HG02759 (cell line): ENCODE data around the gene FRYL.

Experiments used
- ATAC-seq: cut with Tn5 transposase; IDR thresholded peaks from one replicate; pipeline ENCODE4 v1.9.1; 2021; ENCODE audit warnings: mild to moderate bottlenecking, moderate library complexity; ENCODE audit not compliant: unreplicated experiment

Gene FRYL

GRCh38 chr4:48634688-48635308 is 145.3 kb downstream of the FRYL start:
- ATAC-seq: peak; percentile 28

- no peak for ATAC-seq
These were observed 146.4 kb downstream of the FRYL start for GRCh38 chr4:48633657-48634056.

DNA sequence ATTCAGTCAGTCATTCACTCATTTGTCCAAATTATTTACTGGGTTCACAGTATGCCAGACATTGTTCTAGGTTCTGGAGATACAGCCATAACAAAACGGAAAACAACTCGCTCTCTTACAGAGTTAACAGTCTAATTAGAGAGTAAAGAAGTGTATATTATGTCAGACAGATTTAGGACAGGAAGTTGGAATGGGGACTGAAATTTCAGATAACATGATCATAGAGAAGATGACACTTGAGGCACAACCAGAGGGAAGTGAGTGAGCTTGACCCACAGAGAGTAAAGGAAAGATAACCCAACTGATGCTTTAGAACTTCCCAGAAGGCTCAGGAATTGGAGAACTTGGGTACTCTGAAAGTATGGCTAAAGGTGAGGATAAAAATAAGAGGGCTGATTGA is 150.6 kb downstream of the FRYL start:
- ATAC-seq: no peak

DNA sequence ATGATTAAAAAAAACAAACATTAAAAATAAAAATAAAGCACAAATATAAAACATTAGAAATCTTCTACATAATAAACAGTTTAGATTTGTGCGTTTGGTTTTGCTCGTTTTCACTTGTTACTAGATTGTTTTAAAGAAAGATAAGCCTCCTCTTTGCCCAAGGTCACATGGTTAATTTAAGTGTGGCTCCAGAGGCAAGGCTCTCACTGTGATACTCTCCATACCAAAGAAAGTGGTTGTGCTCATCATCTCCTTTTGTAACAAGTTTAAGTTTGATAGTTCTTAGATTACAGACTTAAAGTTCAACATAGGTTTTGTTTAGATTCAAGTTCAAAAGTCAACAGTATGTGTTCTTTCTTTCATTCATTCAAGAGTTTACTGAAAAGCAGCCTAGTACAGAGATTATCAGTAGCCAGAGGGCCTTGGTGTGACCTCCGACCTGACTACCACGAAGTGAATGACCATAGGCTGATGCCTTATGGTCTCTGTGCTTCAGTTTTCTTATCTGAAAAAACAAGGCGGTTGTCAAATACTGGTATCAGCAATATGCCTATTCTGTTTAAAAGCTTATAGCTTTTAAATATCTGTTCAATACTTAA is 156.8 kb downstream of the FRYL start:
- no peak for ATAC-seq

- ATAC-seq: no peak
These were observed 159.2 kb downstream of the FRYL start for GRCh38 chr4:48620831-48621230.

GRCh38 chr4:48620093-48620492 is 160.0 kb downstream of the FRYL start:
- no peak for ATAC-seq

DNA sequence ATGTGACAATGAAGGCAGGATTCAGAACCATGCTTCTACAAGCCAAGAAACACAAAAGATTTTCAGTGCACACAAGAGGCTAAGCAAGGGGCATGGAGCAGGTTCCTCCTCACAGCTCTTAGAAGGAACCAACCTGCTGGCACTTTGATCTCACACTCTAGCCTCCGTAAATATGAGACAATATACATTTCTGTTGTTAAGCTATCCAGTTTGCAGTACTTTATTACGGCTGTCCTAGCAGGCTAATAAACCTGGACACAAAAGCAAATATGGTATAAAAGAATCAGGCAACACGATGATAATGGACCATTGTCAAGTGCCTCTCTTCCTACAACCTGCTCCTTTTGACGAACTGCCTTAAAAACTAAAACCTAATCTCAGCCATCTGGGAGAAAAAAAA is 175.6 kb downstream of the FRYL start:
- no peak for ATAC-seq

GRCh38 chr4:48604041-48604440 is 176.0 kb downstream of the FRYL start:
- ATAC-seq: no peak

- ATAC-seq: no peak
These were observed 176.6 kb downstream of the FRYL start for GRCh38 chr4:48603366-48604003.

DNA sequence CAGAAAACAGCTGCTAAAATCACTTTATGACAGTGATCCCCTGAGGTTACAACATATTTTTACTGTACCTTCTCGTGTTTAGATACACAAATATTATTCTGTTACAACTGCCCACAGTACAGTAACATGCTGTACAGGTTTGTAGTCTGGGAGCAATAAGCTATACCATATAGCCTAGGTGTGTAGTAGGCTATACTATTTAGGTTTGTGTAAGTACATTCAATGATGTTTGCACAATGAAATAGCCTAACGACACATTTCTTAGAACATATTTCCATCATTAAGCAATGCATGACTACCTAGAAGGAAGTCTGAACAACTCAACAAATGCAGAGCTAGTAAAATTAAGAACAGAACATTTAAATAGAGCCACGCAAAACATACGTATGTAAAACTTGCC is 177.3 kb downstream of the FRYL start:
- ATAC-seq: no peak

DNA sequence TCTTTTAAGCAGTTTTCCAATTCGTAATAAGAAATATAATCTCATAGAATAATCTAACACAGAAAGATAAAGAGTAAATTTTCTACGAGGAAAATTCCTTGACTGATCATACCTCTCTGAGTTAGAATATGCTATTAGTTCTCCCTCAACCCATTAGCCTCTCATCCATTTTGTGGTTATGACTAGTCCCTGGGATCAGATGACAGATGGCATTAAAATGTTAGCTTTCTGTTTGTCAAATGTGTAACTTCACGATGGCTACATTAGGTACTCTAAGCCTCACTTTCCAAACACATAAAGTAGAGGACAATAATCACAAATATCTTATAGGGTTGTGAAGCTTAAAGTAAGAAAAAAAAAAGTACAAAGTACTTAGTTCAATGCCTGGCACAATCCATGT is 177.9 kb downstream of the FRYL start:
- no peak for ATAC-seq

GRCh38 chr4:48596336-48596735 is 183.7 kb downstream of the FRYL start:
- no peak for ATAC-seq

DNA sequence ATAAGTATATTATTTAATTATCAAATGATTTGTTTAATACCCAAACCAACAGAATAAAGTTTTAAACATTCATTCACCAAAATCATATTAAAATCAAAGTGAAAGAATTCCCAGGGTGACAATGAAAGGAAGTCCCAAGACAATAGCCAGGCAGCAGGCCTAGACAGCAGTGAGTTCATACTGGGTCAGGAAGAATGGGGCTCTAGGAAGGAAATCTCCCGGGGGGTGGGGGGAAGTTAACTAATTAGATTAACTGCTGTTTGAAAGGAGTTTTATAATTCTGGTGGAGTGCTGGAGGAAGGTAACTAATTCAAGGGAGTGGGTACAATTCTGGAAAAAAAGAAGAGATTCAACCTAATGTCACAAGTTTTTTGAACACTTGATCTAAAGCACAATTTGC is 185.9 kb downstream of the FRYL start:
- ATAC-seq: no peak

DNA sequence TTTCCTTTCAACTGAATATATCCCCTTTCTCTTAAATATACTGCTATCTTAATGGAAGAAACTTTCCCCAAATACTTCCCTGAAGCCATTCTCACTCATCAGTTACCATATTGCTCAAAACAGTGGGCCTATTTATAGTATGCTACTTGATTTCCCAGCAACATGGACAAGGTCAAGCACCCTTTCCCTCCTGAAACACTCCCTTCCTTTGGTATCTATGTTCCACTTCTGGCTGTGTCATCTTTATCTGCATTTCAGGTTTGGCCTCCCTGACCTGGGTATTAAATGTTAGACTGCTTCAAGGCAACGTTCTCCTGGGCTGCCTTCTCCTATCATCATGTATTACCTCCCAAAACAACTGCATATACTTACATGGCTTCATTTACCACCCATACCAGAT is 188.7 kb downstream of the FRYL start:
- no peak for ATAC-seq

- ATAC-seq: no peak
These were observed 189.2 kb downstream of the FRYL start for GRCh38 chr4:48590884-48591283.

DNA sequence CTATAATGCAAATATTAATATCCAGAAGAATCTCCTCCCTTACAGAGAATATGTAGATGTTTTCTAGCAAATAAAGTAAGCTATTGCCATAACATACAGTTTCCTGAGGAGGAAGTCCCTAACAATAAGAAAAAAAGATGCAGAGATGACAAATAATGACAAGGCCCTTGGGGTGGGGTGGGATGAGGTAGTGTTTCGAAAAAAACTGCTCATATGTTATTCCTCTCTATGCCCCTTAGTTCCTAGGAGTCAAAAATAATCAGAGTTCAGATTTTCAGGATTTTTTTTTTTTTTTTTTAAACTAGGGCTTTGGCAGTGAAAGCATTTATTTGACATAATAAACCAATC is 191.0 kb downstream of the FRYL start:
- no peak for ATAC-seq

DNA sequence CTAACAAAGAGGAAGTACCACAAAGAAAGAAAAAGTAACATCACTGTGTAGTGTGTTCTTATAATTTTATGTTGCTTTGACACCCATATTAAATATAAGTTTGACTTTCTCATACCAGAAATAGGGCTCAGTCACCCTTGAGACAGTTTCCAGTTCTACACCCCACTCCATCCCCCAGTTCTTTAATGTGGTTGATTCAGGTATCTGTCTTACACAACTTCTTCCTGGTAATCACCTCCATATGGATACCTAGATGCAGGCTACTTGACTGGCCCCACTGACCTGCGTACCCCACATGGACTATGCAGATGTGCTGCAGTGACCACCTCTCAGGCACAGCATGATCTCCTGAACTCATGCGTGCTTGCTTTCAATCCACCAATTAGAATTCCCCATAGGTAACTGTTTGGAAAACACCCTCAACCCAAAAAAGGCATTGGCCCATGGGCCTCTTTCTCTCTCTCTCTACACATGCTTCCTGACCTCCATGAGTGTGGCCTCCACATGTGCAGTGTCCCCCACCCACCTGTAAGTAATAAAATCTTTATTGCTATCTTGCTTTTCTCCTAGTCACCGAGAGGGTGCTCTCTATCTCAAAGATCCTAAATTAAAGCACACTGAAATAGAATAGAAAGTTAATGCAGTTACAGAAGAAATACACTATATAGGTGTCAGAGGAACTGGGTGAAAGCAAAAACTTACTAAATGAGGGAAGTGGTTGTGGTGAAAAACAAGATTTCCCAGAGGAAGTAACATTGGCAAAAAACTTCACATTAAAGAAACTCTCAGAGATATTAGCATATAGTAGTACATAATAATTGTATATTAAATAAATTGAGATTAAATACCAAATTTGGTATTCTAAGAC is 191.6 kb downstream of the FRYL start:
- ATAC-seq: no peak

GRCh38 chr4:48585401-48585800 is 194.7 kb downstream of the FRYL start:
- ATAC-seq: no peak

DNA sequence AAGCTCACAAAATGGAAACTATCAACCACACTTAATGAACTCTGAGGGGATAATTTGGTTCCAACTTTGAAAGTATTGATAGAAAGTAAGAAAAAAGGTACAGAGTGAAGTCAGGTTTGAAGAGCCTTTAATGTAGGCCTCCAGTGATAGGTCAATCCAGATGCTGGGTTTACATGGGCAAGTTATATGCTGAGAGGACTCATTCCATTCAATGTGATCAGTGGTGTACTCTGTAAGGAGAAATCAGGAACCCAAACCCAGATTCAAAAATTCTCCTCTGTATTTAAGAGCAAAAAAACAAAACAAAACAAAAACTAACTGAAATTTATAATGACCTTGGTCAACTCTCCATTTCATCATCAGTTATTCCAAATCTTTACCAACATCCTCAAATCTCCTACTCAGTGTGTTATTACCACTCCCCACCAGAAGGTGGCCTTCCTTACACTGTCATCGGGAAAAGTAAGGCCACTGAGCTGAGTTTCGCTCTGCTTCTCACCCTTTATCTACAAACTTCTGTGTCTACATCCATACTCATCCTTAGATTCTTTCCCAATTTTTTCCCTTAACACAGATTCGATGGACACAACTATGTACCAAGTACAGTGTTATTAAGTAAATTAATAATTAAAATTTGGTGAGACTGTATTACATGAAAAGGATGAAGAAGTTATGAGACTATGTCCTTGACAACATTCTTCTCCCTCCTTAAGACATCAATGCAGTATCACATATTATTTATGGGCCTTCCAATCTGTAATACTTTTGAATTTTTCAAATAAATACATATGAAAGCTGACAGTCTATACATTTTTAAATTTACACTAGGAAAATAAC is 201.7 kb downstream of the FRYL start:
- ATAC-seq: peak; percentile 93

DNA sequence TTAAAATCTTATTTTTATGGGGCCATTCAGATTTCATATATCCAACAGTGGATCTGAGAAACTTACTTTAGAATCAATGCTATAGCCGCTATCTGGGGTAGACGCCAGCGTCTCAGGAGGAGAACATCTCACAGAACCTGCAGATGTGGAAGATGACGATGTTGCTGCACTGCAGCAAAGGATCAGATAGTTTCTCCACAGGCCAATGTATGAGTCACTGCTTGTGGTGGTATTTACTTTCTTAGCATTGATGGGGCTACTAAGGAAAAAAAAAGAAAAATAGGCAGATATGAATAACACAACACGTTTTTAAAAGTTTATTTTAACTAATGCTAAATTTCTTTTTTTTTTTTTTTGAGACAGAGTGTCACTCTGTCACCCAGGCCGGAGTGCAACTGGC is 204.1 kb downstream of the FRYL start:
- ATAC-seq: no peak

GRCh38 chr4:48571471-48571870 is 208.6 kb downstream of the FRYL start:
- ATAC-seq: no peak
